ENCODE results near the gene MCAT.

The MCAT gene

DNA sequence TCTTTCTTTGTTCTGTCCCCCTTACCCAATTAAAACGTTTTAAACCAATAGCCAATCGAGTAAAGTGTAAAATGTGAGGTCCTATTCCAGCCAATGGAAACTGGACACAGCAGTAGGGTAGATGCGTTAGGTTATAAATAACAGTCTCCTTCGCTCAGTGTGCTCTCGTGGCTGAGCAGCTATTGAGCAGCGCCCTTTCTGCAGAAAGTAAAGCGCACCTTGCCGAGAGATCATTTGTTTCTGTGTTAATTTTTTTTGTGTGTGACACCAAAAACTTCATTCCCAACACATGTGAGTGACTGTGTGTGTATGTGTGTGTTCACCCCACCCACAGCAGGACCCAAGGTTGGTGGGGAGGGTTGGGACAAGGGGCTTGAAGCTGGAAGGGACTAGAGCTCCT lies 46.8 kb downstream of the MCAT start:
- no peak for DNase-seq
- no peak overlapping the region for H3K4me3 ChIP-seq (ENCODE audit: low read depth, low read length)
- H3K27me3 ChIP-seq (replicated peaks), result no peaks in the 10 kb centered on the region
- no peaks in the 10 kb centered on the region for H3K36me3 ChIP-seq (replicated peaks)
- no peak overlapping the region for H3K27ac ChIP-seq
- in situ Hi-C loops (cut with HindIII; ENCODE audit: low pct_ligation_motif_present, low sequenced_read_pairs), result no loop called here
- no peak for TF ChIP-seq CTCF (IDR thresholded peaks at IDR 0.05; ENCODE audit: low read depth, low read length, missing control alignments)

DNA sequence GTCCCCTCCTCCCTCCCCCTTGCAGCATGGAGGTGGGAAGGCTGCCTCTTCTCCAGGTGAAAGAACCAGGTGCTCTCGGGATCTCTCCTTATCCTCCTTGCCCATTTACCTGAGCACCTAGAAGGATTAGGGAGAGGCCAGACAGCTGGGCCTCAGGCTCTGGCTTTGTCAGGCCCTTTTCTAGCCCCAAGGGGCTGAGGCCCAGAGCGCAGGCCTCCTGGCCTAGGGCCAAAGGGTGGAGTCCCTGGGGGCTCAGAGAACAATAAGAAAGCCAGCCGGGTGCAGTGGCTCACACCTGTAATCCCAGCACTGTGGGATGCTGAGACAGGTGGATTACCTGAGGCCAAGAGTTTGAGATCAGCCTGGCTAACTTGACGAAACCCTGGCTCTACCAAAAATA lies 48.6 kb downstream of the MCAT start:
- TF ChIP-seq CTCF (IDR thresholded peaks at IDR 0.05; ENCODE audit: low read depth, low read length, missing control alignments), result no peak
- no peak overlapping the region for H3K4me3 ChIP-seq (ENCODE audit: low read depth, low read length)
- H3K27me3 ChIP-seq (replicated peaks), result no peaks in the 10 kb centered on the region
- no peak for DNase-seq
- in situ Hi-C loops (cut with HindIII; ENCODE audit: low pct_ligation_motif_present, low sequenced_read_pairs), result no loop called here
- no peak overlapping the region for H3K27ac ChIP-seq
- H3K36me3 ChIP-seq (replicated peaks), result no peaks in the 10 kb centered on the region

DNA sequence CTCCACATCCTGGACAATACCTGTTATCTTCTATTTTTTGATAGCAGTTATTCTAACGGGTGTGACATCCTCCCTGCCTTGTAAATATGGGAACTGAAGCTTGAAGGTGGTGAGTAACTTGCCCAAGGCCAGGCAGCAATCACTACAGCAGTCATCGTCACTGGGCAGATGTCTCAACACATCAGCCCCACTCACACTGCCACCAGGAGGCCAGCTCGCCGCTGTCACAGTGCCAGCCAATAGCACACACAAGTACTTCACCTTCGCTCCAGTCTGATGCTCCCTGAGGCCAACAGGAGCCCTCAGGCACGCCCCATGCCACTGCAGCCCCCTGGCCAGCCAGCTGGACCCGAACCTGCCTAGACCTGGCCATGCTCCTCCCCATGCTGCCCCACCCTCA lies 49.1 kb downstream of the MCAT start:
- DNase-seq, result no peak
- Histone ChIP-seq H3K27ac (no peak overlapping the region), H3K36me3 (replicated peaks) (no peaks in the 10 kb centered on the region), H3K4me3 (ENCODE audit: low read depth, low read length) (no peak overlapping the region), H3K27me3 (replicated peaks) (no peaks in the 10 kb centered on the region)
- no peak for TF ChIP-seq CTCF (IDR thresholded peaks at IDR 0.05; ENCODE audit: low read depth, low read length, missing control alignments)
- in situ Hi-C loops (cut with HindIII; ENCODE audit: low pct_ligation_motif_present, low sequenced_read_pairs), result no loop called here

- in situ Hi-C loops (cut with HindIII; ENCODE audit: low pct_ligation_motif_present, low sequenced_read_pairs), result no loop called here
- TF ChIP-seq CTCF (IDR thresholded peaks at IDR 0.05; ENCODE audit: low read depth, low read length, missing control alignments), result no peak
- Histone ChIP-seq H3K27me3 (replicated peaks) (no peaks in the 10 kb centered on the region), H3K36me3 (replicated peaks) (no peaks in the 10 kb centered on the region), H3K27ac (no peak overlapping the region), H3K4me3 (ENCODE audit: low read depth, low read length) (no peak overlapping the region)
- no peak for DNase-seq
Measured at GRCh38 chr22:43092085-43092484, 51.1 kb downstream of the MCAT start.

- no peak overlapping the region for H3K27ac ChIP-seq
- peak; percentile 72 for TF ChIP-seq CTCF (IDR thresholded peaks at IDR 0.05; ENCODE audit: low read depth, low read length, missing control alignments)
- in situ Hi-C loops (cut with HindIII; ENCODE audit: low pct_ligation_motif_present, low sequenced_read_pairs), result no loop called here
- DNase-seq, result peak; percentile 80
- H3K4me3 ChIP-seq (ENCODE audit: low read depth, low read length), result no peak overlapping the region
- H3K27me3 ChIP-seq (replicated peaks), result no peaks in the 10 kb centered on the region
- H3K36me3 ChIP-seq (replicated peaks), result no peaks in the 10 kb centered on the region
Measured at GRCh38 chr22:43090130-43090789, 52.9 kb downstream of the MCAT start.

Data from brain microvascular endothelial cell (primary cell).